Kidney (tissue), 14 donors: ENCODE data around the gene ARAP2. TPM values are rescaled to one million over a fixed set of nuclear protein-coding genes. Genes with fewer than 3 reads are reported as not detected.

ENCODE experiments used
- DNase-seq, 5 donors: peaks; one replicate each; pipeline ENCODE4 v3.0.0-alpha.2; 2013 to 2020
- FAIRE-seq: peaks from 2 replicates; lab custom pipeline; 2012; peaks lifted over from hg19 to GRCh38; lab: Jason Lieb, UNC
- H3K27ac ChIP-seq, 2 donors: one replicate each; pipeline ENCODE4 v1.7.0; 2013; ENCODE audit warnings: low read depth in 2 of 2, low read length in 2 of 2, inconsistent platforms in 1 of 2
- H3K27me3 ChIP-seq: one replicate; pipeline ENCODE4 v1.7.1; 2013; ENCODE audit warnings: low read length, inconsistent platforms; ENCODE audit not compliant: control insufficient read depth, insufficient read depth
- H3K36me3 ChIP-seq, 3 donors: one replicate each; pipeline versions ENCODE4 v1.7.0 to v1.7.1; 2013; ENCODE audit warnings: low read length in 3 of 3, control low read depth in 1 of 3, inconsistent platforms in 1 of 3; ENCODE audit not compliant: insufficient read depth in 3 of 3, control insufficient read depth in 2 of 3
- H3K4me1 ChIP-seq, 3 donors: one replicate each; pipeline versions ENCODE4 v1.7.0 to v1.7.1; 2013; ENCODE audit warnings: low read length in 3 of 3, inconsistent platforms in 1 of 3, low read depth in 1 of 3; ENCODE audit not compliant: control insufficient read depth in 2 of 3, insufficient read depth in 2 of 3
- H3K4me3 ChIP-seq, 3 donors: one replicate each; pipeline versions ENCODE4 v1.7.0 to v1.8.1; 2013; ENCODE audit warnings: low read length in 3 of 3, control low read depth in 1 of 3, inconsistent platforms in 1 of 3
- H3K9ac ChIP-seq, 3 donors: one replicate each; pipeline versions ENCODE4 v1.7.0 to v1.7.1; 2013; ENCODE audit warnings: low read length in 3 of 3, control low read depth in 1 of 3, inconsistent platforms in 1 of 3
- H3K9me3 ChIP-seq, 3 donors: one replicate each; pipeline versions ENCODE4 v1.7.0 to v1.7.1; 2013; ENCODE audit warnings: low read length in 3 of 3, control low read depth in 1 of 3, inconsistent platforms in 1 of 3; ENCODE audit not compliant: control insufficient read depth in 2 of 3, insufficient read depth in 1 of 3
- CTCF ChIP-seq: IDR thresholded peaks from 3 replicates; pipeline ENCODE4 v1.5.1; 2012; ENCODE audit warnings: mild to moderate bottlenecking, moderate library complexity, borderline replicate concordance; ENCODE audit not compliant: insufficient read depth; ENCODE audit errors: extremely low read depth
- intact Hi-C: fragments of 100-400 bp; cut with DNase I; formaldehyde crosslinking; loops from one replicate; pipeline ENCODE4 v1.11.1; 2022
- polyA plus RNA-seq: library from polyadenylated mRNA; stranded (reverse); fragments of 350-450 nt; fragmentation: Illumina TruSeq; extraction: RNeasy Lipid Tissue Mini Kit (QIAGEN cat#74804); gene quantifications from one replicate; pipeline ENCODE4 v1.2.3, GENCODE V29; 2014; ENCODE audit warnings: low read depth, low replicate concordance; ENCODE audit not compliant: insufficient read depth
- total RNA-seq: library from RNA; stranded (reverse); fragmentation: NEBNext Ultra II Directional; extraction: Animal tissue kit (Norgen Biotek cat#: 25700); gene quantifications from one replicate; pipeline ENCODE4 v1.2.1, GENCODE V29; 2021
- donor health status: control.
- donor health status: control.
- donor health status: control.
- donor health status: control.
- donor health status: control.
- donor health status: DM: yes; HTN: yes; CAD: no.
- donor health status: Normal renal cell carcinoma (clear cell type).

The ARAP2 gene
- total and polyA plus RNA-seq, 2 donors from 2014 or later, result 3.1 to 33.5 TPM

- Histone ChIP-seq H3K4me3 (no peak overlapping the region), H3K9me3 (no peaks in the 10 kb centered on the region), H3K27me3 (no peaks in the 10 kb centered on the region), H3K36me3 (no peaks in the 10 kb centered on the region), H3K9ac (no peak overlapping the region), H3K4me1 (no peaks in the 10 kb centered on the region), H3K27ac (no peak overlapping the region)
- TF ChIP-seq CTCF, result no peak
- intact Hi-C loops, result no loop called here
- DNase-seq, result no peak
- no peak for FAIRE-seq
Observed at GRCh38 chr4:36273276-36273675, 29.0 kb upstream of the ARAP2 start.

- no peak overlapping the region for H3K9ac ChIP-seq
- H3K36me3 ChIP-seq, result no peaks in the 10 kb centered on the region
- no peak overlapping the region for H3K4me3 ChIP-seq
- H3K27ac ChIP-seq, result no peak overlapping the region
- no peaks in the 10 kb centered on the region for H3K9me3 ChIP-seq
- no peak for FAIRE-seq
- no peak for DNase-seq
- no peak for TF ChIP-seq CTCF
- H3K4me1 ChIP-seq, result no peaks in the 10 kb centered on the region
- intact Hi-C loops, result no loop called here
- no peaks in the 10 kb centered on the region for H3K27me3 ChIP-seq
Observed at GRCh38 chr4:36269533-36270173, 25.3 kb upstream of the ARAP2 start.

GRCh38 chr4:36269101-36269500, 24.8 kb upstream of the ARAP2 start:
- Histone ChIP-seq H3K9me3 (no peaks in the 10 kb centered on the region), H3K27ac (no peak overlapping the region), H3K4me3 (no peak overlapping the region), H3K27me3 (no peaks in the 10 kb centered on the region), H3K4me1 (no peaks in the 10 kb centered on the region), H3K9ac (no peak overlapping the region), H3K36me3 (no peaks in the 10 kb centered on the region)
- DNase-seq, result peak in 1 of 5 donors; percentile 27
- no peak for TF ChIP-seq CTCF
- intact Hi-C loops, result no loop called here
- no peak for FAIRE-seq
